Chondrocyte (in vitro differentiated cells): Measurements from ENCODE around the gene GNAI3. TPM values are rescaled to one million over a fixed set of nuclear protein-coding genes. Genes with fewer than 3 reads are reported as not detected.

Experiments used
- DNase-seq: peaks from one replicate; pipeline ENCODE4 v3.0.0; 2021; ENCODE audit warnings: mixed read lengths, low spot score
- H3K27ac Mint-ChIP-seq: one replicate; pipeline ENCODE4 v1.8.0; 2021; ENCODE audit warnings: mild to moderate bottlenecking, moderate library complexity, mixed read lengths; ENCODE audit not compliant: unreplicated experiment
- H3K27me3 Mint-ChIP-seq: 2 replicates; pipeline ENCODE4 v1.8.0; 2021; ENCODE audit warnings: low read depth, mixed read lengths
- H3K36me3 Mint-ChIP-seq: 2 replicates; pipeline ENCODE4 v1.8.0; 2021; ENCODE audit warnings: low read depth, mixed read lengths
- H3K4me1 Mint-ChIP-seq: 2 replicates; pipeline ENCODE4 v1.8.0; 2021; ENCODE audit warnings: low read depth, mild to moderate bottlenecking, mixed read lengths
- H3K4me3 Mint-ChIP-seq: one replicate; pipeline ENCODE4 v1.8.0; 2021; ENCODE audit warnings: mild to moderate bottlenecking, moderate library complexity, mixed read lengths; ENCODE audit not compliant: unreplicated experiment
- H3K9me3 Mint-ChIP-seq: 2 replicates; pipeline ENCODE4 v1.8.0; 2021; ENCODE audit warnings: low read depth, mixed read lengths
- total RNA-seq: library from RNA; stranded (reverse); gene quantifications from 3 replicates; pipeline ENCODE4 v1.2.1, GENCODE V29; 2021
- TF ChIP-seq, protein P1 (sequence below): fragments of 200-600 bp; sonication (generic); IDR thresholded peaks from 2 replicates; pipeline ENCODE4 v1.5.0; 2021; ENCODE audit warnings: antibody characterized with exemption, mild to moderate bottlenecking, moderate library complexity

GNAI3 gene
- total RNA-seq, 1 donor from 2014 or later = 10.7 TPM

DNA sequence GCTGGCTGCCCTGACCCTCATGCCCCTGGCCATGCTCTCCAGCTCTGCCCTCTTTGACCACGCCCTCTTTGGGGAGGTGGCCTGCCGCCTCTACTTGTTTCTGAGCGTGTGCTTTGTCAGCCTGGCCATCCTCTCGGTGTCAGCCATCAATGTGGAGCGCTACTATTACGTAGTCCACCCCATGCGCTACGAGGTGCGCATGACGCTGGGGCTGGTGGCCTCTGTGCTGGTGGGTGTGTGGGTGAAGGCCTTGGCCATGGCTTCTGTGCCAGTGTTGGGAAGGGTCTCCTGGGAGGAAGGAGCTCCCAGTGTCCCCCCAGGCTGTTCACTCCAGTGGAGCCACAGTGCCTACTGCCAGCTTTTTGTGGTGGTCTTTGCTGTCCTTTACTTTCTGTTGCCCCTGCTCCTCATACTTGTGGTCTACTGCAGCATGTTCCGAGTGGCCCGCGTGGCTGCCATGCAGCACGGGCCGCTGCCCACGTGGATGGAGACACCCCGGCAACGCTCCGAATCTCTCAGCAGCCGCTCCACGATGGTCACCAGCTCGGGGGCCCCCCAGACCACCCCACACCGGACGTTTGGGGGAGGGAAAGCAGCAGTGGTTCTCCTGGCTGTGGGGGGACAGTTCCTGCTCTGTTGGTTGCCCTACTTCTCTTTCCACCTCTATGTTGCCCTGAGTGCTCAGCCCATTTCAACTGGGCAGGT, 5.0 kb upstream of the GNAI3 start:
- no peaks in the 10 kb centered on the region for H3K9me3 Mint-ChIP-seq
- peaks cover 17% of the 10 kb centered on the region for H3K4me1 Mint-ChIP-seq
- TF ChIP-seq, protein P1, sequence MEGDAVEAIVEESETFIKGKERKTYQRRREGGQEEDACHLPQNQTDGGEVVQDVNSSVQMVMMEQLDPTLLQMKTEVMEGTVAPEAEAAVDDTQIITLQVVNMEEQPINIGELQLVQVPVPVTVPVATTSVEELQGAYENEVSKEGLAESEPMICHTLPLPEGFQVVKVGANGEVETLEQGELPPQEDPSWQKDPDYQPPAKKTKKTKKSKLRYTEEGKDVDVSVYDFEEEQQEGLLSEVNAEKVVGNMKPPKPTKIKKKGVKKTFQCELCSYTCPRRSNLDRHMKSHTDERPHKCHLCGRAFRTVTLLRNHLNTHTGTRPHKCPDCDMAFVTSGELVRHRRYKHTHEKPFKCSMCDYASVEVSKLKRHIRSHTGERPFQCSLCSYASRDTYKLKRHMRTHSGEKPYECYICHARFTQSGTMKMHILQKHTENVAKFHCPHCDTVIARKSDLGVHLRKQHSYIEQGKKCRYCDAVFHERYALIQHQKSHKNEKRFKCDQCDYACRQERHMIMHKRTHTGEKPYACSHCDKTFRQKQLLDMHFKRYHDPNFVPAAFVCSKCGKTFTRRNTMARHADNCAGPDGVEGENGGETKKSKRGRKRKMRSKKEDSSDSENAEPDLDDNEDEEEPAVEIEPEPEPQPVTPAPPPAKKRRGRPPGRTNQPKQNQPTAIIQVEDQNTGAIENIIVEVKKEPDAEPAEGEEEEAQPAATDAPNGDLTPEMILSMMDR = no peak
- no peak overlapping the region for H3K4me3 Mint-ChIP-seq
- H3K36me3 Mint-ChIP-seq = no peaks in the 10 kb centered on the region
- H3K27me3 Mint-ChIP-seq = peaks cover 6% of the 10 kb centered on the region
- DNase-seq = no peak
- no peak overlapping the region for H3K27ac Mint-ChIP-seq

DNA sequence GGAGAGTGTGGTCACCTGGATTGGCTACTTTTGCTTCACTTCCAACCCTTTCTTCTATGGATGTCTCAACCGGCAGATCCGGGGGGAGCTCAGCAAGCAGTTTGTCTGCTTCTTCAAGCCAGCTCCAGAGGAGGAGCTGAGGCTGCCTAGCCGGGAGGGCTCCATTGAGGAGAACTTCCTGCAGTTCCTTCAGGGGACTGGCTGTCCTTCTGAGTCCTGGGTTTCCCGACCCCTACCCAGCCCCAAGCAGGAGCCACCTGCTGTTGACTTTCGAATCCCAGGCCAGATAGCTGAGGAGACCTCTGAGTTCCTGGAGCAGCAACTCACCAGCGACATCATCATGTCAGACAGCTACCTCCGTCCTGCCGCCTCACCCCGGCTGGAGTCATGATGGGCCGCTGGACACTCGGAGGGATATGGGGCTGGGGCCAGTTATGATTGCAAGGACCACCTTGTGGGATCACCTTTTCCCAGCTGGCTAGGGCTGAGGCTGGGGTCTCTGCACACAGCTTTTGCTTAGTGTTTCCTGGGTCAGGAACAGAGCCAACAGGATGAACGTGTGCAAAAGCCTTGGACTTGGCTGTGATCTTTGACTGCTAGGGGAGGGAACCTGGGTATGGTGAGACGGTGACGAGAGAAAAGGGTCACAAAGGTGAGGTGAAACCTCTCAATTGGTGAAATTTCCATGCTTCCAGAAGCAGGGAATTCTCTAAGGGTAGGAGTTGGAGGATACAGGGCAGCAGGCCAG, 4.3 kb upstream of the GNAI3 start:
- TF ChIP-seq, protein P1 = no peak
- Mint-ChIP-seq H3K4me1 (peaks cover 20% of the 10 kb centered on the region), H3K27ac (no peak overlapping the region), H3K27me3 (peaks cover 6% of the 10 kb centered on the region), H3K9me3 (no peaks in the 10 kb centered on the region), H3K36me3 (no peaks in the 10 kb centered on the region), H3K4me3 (no peak overlapping the region)
- DNase-seq = no peak

DNA sequence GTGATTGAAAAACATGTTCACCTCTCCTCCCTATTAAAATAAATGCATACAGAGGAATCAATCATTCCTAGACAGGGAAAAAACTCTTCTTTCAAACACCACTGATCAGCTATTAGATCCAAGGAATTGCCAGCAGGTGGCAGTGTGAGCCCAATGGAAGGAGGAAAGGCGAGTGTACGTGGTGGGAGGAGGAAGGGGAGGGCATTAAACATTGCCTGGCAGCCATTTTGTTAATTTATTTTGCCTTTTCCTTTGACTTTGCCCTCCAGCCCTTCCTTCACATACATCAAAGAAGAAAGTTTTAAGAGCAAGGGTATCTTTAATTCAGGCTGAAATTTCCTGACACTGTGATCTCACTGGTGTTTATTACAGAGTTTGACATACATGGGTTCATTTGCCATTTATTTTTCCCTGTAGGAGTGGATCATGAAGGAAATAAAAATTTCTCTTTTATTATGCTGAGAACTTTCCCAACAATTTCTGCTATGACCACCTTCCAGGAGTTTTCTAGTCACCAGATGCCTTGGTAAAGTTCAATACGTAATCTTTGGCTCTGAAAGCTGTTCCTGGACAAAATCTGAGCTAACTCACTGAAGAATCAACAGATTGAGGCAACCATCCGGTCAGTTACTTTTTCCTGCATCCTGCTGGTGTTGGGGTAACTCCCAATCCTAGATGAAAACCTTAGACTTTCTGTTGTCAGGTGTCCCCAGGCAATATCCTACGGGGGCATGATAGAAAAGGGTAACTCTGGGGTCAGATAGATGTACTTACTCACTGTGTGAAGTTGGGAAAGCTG, 1.9 kb upstream of the GNAI3 start:
- Mint-ChIP-seq H3K9me3 (no peaks in the 10 kb centered on the region), H3K27ac (peak overlapping the region; percentile 85), H3K4me1 (peaks cover 42% of the 10 kb centered on the region), H3K4me3 (peak overlapping the region; percentile 52), H3K36me3 (no peaks in the 10 kb centered on the region), H3K27me3 (peaks cover 4% of the 10 kb centered on the region)
- no peak for DNase-seq
- TF ChIP-seq, protein P1 = peak; percentile 97

DNA sequence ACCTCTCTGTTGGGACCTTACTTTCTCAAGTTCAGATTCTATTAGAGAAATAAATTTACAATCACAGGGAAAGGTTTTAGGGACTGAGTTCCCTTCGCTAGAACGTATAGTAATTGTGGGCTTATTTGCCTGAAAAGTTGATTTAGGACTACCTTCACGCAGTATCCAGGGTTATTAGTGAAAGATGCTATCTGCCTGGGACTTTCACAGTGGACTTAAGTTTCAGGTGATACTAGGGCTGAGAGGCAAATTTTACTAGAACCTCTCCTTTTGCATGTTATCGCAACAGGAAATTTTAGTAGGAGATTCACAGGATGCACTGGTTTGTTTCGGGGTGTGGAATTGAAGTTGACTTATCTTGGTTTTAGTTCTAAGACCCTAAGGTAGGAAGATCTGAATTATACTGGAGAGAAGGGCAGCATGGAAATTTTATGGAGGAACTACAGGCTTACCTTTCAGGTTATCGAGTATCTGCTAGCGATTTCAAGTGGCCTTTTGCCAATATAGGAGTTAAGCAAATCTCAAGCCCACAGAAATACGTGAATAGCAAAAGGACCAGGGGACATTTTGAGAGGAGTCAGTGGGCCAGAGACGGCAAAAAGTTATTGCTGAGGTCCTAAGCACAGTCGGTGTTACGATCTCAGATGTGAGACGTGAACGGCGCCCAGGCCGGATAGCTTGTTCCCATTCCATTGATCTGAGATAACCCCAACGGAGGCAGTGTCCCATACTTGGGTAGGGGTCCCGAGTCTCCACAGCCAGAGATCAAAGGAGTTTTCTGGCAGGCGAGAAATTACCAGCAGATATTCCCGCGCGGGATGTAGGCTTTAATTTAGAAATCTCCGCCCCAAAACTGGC, 723 bp upstream of the GNAI3 start:
- no peaks in the 10 kb centered on the region for H3K36me3 Mint-ChIP-seq
- peaks cover 2% of the 10 kb centered on the region for H3K27me3 Mint-ChIP-seq
- no peaks in the 10 kb centered on the region for H3K9me3 Mint-ChIP-seq
- peaks cover 45% of the 10 kb centered on the region for H3K4me1 Mint-ChIP-seq
- peak overlapping the region; percentile 99 for H3K27ac Mint-ChIP-seq
- DNase-seq = no peak
- TF ChIP-seq, protein P1 = no peak
- peak overlapping the region; percentile 87 for H3K4me3 Mint-ChIP-seq
